PFSK-1 (cell line): ENCODE measurements around the gene TOE1.
A peak's percentile ranks its signal among the peaks of the same experiment; 100 is the strongest.

Experiments used
- FOXP2 ChIP-seq: optimal IDR thresholded peaks from 2 replicates; pipeline ENCODE3; 2011; ENCODE audit warnings: borderline replicate concordance, control low read depth, inconsistent platforms; ENCODE audit not compliant: insufficient read depth; ENCODE audit errors: extremely low read length, extremely low read depth
- POLR2AphosphoS5 ChIP-seq: IDR thresholded peaks from 2 replicates; pipeline ENCODE4 v1.6.1; 2012; ENCODE audit warnings: low read depth, mild to moderate bottlenecking, control low read depth, low read length, moderate library complexity
- REST ChIP-seq, 2 experiments: IDR thresholded peaks; 2 replicates each; pipeline versions ENCODE4 v1.6.1 to v1.8.0; 2011 to 2012; ENCODE audit warnings: low read depth in 2 of 2, low read length in 2 of 2, control low read depth in 1 of 2, inconsistent platforms in 1 of 2, mild to moderate bottlenecking in 1 of 2, moderate library complexity in 1 of 2; ENCODE audit not compliant: insufficient read depth in 1 of 2
- SIN3A ChIP-seq: IDR thresholded peaks from 2 replicates; pipeline ENCODE4 v1.6.1; 2012; ENCODE audit warnings: mild to moderate bottlenecking, low read length, moderate library complexity, borderline replicate concordance; ENCODE audit not compliant: insufficient read depth
- TAF1 ChIP-seq: IDR thresholded peaks from 2 replicates; pipeline ENCODE4 v1.6.1; 2012; ENCODE audit warnings: low read length, control low read depth, borderline replicate concordance; ENCODE audit not compliant: insufficient read depth

GRCh38 chr1:45345014-45345413, 5.0 kb downstream of the TOE1 start:
- TF ChIP-seq TAF1 (no peak), POLR2AphosphoS5 (0 out of 2 replicates have a peak, but pooled peaks have one; percentile 15), SIN3A (no peak), REST (IDR thresholded peaks at IDR 0.05; ENCODE audit: insufficient read depth in 1 of 2, low read depth in 2 of 2, low read length in 2 of 2) (no peak), FOXP2 (no peak)
